Measurements from ENCODE around the gene NFIA.

The NFIA gene

GRCh38 chr1:61182049-61182448, 99.7 kb downstream of the NFIA start:
- H3K36me3 ChIP-seq (ENCODE audit: control insufficient read depth in 2 of 2, insufficient read depth in 1 of 2, low read length in 2 of 2) = no peaks in the 10 kb centered on the region
- peak; percentile 85 for TF ChIP-seq ZBTB17 (tag by site-specific recombination; IDR thresholded peaks at IDR 0.05)
- no peak for TF ChIP-seq ZNF747 (tag by site-specific recombination; IDR thresholded peaks at IDR 0.05)
- H3K4me3 ChIP-seq (ENCODE audit: low read depth, low read length) = no peak overlapping the region
- no peak overlapping the region for H3K27ac ChIP-seq (ENCODE audit: extremely low read depth, low read depth, low read length)
- ChIA-PET POLR2A (no interaction called here), CTCF (interaction anchor here (0.6 to 1.5 kb wide), 5 partner anchors 9 to 155 kb away, joined by 3 to 5 read pairs (median 3); no protein-coding TSS in a partner anchor)
- H3K4me1 ChIP-seq (ENCODE audit: control insufficient read depth, insufficient read depth, low read length) = peaks cover 29% of the 10 kb centered on the region
- H3K9me3 ChIP-seq (ENCODE audit: control insufficient read depth, insufficient read depth, low read depth, low read length) = no peaks in the 10 kb centered on the region

GRCh38 chr1:61182480-61182879, 100.1 kb downstream of the NFIA start:
- no peaks in the 10 kb centered on the region for H3K9me3 ChIP-seq (ENCODE audit: control insufficient read depth, insufficient read depth, low read depth, low read length)
- H3K27ac ChIP-seq (ENCODE audit: extremely low read depth, low read depth, low read length) = no peak overlapping the region
- POLR2A ChIA-PET = no interaction called here
- TF ChIP-seq ZNF114 (tag by site-specific recombination; IDR thresholded peaks at IDR 0.05) (no peak), ZBTB26 (tag by site-specific recombination; optimal IDR thresholded peaks at IDR 0.05) (no peak), ZNF362 (tag by site-specific recombination; IDR thresholded peaks at IDR 0.05) (no peak)
- no peak overlapping the region for H3K4me3 ChIP-seq (ENCODE audit: low read depth, low read length)
- CTCF ChIA-PET = interaction anchor here (0.9 to 1.5 kb wide), 3 partner anchors 14 to 155 kb away, joined by 3 to 5 read pairs (median 3); no protein-coding TSS in a partner anchor
- H3K36me3 ChIP-seq (ENCODE audit: control insufficient read depth in 2 of 2, insufficient read depth in 1 of 2, low read length in 2 of 2) = no peaks in the 10 kb centered on the region
- H3K4me1 ChIP-seq (ENCODE audit: control insufficient read depth, insufficient read depth, low read length) = peaks cover 29% of the 10 kb centered on the region

- CTCF ChIA-PET = interaction anchor here (0.6 kb wide), 1 partner anchor 55 kb away, joined by 4 read pairs; no protein-coding TSS in a partner anchor
- TF ChIP-seq IKZF3 (tag by site-specific recombination; IDR thresholded peaks at IDR 0.05) (peak; percentile 33; the same call in 1 of the 2 replicates), ZNF623 (tag by site-specific recombination; IDR thresholded peaks at IDR 0.05) (no peak), SP2 (tag by site-specific recombination; IDR thresholded peaks at IDR 0.05) (no peak), GLI2 (tag by site-specific recombination; IDR thresholded peaks at IDR 0.05; ENCODE audit: borderline replicate concordance, low read depth) (no peak), ZBTB26 (tag by site-specific recombination; optimal IDR thresholded peaks at IDR 0.05) (no peak), ZNF48 (tag by site-specific recombination; IDR thresholded peaks at IDR 0.05) (no peak), ZNF501 (tag by site-specific recombination; IDR thresholded peaks at IDR 0.05) (no peak), REST (tag by site-specific recombination; IDR thresholded peaks at IDR 0.05) (no peak), TSHZ1 (tag by site-specific recombination; IDR thresholded peaks at IDR 0.05; ENCODE audit: borderline replicate concordance) (no peak), RBAK (tag by site-specific recombination; IDR thresholded peaks at IDR 0.05) (no peak), ZNF677 (tag by site-specific recombination; IDR thresholded peaks at IDR 0.05) (no peak), ZBTB20 (tag by site-specific recombination; IDR thresholded peaks at IDR 0.05) (no peak), ZNF561 (tag by site-specific recombination; IDR thresholded peaks at IDR 0.05; ENCODE audit: borderline replicate concordance) (no peak)
Observed at GRCh38 chr1:61183471-61184039, 101.2 kb downstream of the NFIA start.

More at GRCh38 chr1:61183471-61184039, 101.2 kb downstream of the NFIA start:
- Histone ChIP-seq H3K9me3 (ENCODE audit: control insufficient read depth, insufficient read depth, low read depth, low read length) (no peaks in the 10 kb centered on the region), H3K4me3 (ENCODE audit: low read depth, low read length) (no peak overlapping the region), H3K4me1 (ENCODE audit: control insufficient read depth, insufficient read depth, low read length) (peaks cover 29% of the 10 kb centered on the region), H3K27ac (ENCODE audit: extremely low read depth, low read depth, low read length) (peak overlapping the region; percentile 58), H3K36me3 (ENCODE audit: control insufficient read depth in 2 of 2, insufficient read depth in 1 of 2, low read length in 2 of 2) (no peaks in the 10 kb centered on the region)
- POLR2A ChIA-PET = no interaction called here

All from HEK293 (cell line).